SK-N-SH treated with all-trans-retinoic acid at 6 μM for 48 hours (cell line): ENCODE measurements around the gene SCNN1B.

Experiments
- ATAC-seq: fragments of 200-7000 bp; cut with Tn5 transposase; 3 replicates; pipeline ENCODE4 v1.9.1; 2020; ENCODE audit warnings: mild to moderate bottlenecking, moderate library complexity
- ARNTL ChIP-seq: fragments of 450-650 bp; formaldehyde crosslinking; IDR thresholded peaks from 2 replicates; pipeline ENCODE4 v1.5.0; 2020; ENCODE audit warnings: low read depth, mild to moderate bottlenecking, moderate library complexity, borderline replicate concordance
- BACH2 ChIP-seq: fragments of 250-450 bp; sonication (Bioruptor Pico); IDR thresholded peaks from 2 replicates; pipeline ENCODE4 v1.9.0; 2021; ENCODE audit warnings: mild to moderate bottlenecking, borderline replicate concordance
- CSDC2 ChIP-seq: fragments of 250-450 bp; sonication (Bioruptor Pico); IDR thresholded peaks from 2 replicates; pipeline ENCODE4 v1.5.0; 2020; ENCODE audit warnings: mild to moderate bottlenecking, moderate library complexity
- ESRRG ChIP-seq: fragments of 250-450 bp; sonication (Bioruptor Pico); IDR thresholded peaks from 2 replicates; pipeline ENCODE4 v1.6.1; 2021; ENCODE audit warnings: mild to moderate bottlenecking
- GLIS3 ChIP-seq: fragments of 250-450 bp; sonication (Bioruptor Pico); IDR thresholded peaks from 2 replicates; pipeline ENCODE4 v1.5.0; 2020; ENCODE audit warnings: mild to moderate bottlenecking, moderate library complexity
- ISL1 ChIP-seq: fragments of 250-450 bp; sonication (Bioruptor Pico); IDR thresholded peaks from 2 replicates; pipeline ENCODE4 v2.1.2; 2022; ENCODE audit warnings: mild to moderate bottlenecking, moderate library complexity
- OSR1 ChIP-seq: fragments of 250-450 bp; sonication (Bioruptor Pico); IDR thresholded peaks from 2 replicates; pipeline ENCODE4 v1.8.0; 2022; ENCODE audit warnings: moderate library complexity, mild to moderate bottlenecking, inconsistent platforms
- PPARA ChIP-seq: fragments of 250-450 bp; sonication (Bioruptor Pico); IDR thresholded peaks from 2 replicates; pipeline ENCODE4 v1.5.0; 2020; ENCODE audit warnings: mild to moderate bottlenecking, borderline replicate concordance
- RARB ChIP-seq: fragments of 250-450 bp; sonication (Bioruptor Pico); IDR thresholded peaks from 2 replicates; pipeline ENCODE4 v1.8.0; 2021; ENCODE audit warnings: mild to moderate bottlenecking, moderate library complexity
- TCF4 ChIP-seq: fragments of 250-450 bp; sonication (Bioruptor Pico); IDR thresholded peaks from 2 replicates; pipeline ENCODE4 v1.8.0; 2021; ENCODE audit warnings: mild to moderate bottlenecking, moderate library complexity, borderline replicate concordance
- TOX ChIP-seq: fragments of 250-450 bp; sonication (Bioruptor Pico); IDR thresholded peaks from 2 replicates; pipeline ENCODE4 v1.8.0; 2021; ENCODE audit warnings: mild to moderate bottlenecking, moderate library complexity, borderline replicate concordance
- ZC3H10 ChIP-seq: fragments of 250-450 bp; sonication (Bioruptor Pico); IDR thresholded peaks from 2 replicates; pipeline ENCODE4 v1.5.1; 2021; ENCODE audit warnings: mild to moderate bottlenecking, moderate library complexity
- ZFP3 ChIP-seq: fragments of 250-450 bp; sonication (Bioruptor Pico); IDR thresholded peaks from 2 replicates; pipeline ENCODE4 v1.5.0; 2020; ENCODE audit warnings: mild to moderate bottlenecking, moderate library complexity
- ZFP30 ChIP-seq: fragments of 450-650 bp; formaldehyde crosslinking; IDR thresholded peaks from 2 replicates; pipeline ENCODE4 v1.5.0; 2022; ENCODE audit warnings: mild to moderate bottlenecking, moderate library complexity
- ZNF565 ChIP-seq: fragments of 450-650 bp; formaldehyde crosslinking; conservative IDR thresholded peaks from 2 replicates; pipeline ENCODE4 v1.5.0; 2020; ENCODE audit warnings: low read depth, mild to moderate bottlenecking, moderate library complexity
- ZNF8 ChIP-seq: fragments of 450-650 bp; formaldehyde crosslinking; IDR thresholded peaks from 2 replicates; pipeline ENCODE4 v1.5.0; 2020; ENCODE audit warnings: mild to moderate bottlenecking, moderate library complexity
- TF ChIP-seq, protein P1 (sequence below): fragments of 250-450 bp; sonication (Bioruptor Pico); IDR thresholded peaks from 2 replicates; pipeline ENCODE4 v1.8.0; 2020; ENCODE audit warnings: mild to moderate bottlenecking, moderate library complexity, borderline replicate concordance
- TF ChIP-seq, protein P2 (sequence below): fragments of 250-450 bp; sonication (Bioruptor Pico); IDR thresholded peaks from 2 replicates; pipeline ENCODE4 v1.5.1; 2021; ENCODE audit warnings: mild to moderate bottlenecking, moderate library complexity
- TF ChIP-seq, protein P3 (sequence below): fragments of 250-450 bp; sonication (Bioruptor Pico); IDR thresholded peaks from 2 replicates; pipeline ENCODE4 v1.5.0; 2020; ENCODE audit warnings: mild to moderate bottlenecking, moderate library complexity
- TF ChIP-seq, protein P4 (sequence below): fragments of 250-450 bp; sonication (Bioruptor Pico); IDR thresholded peaks from 2 replicates; pipeline ENCODE4 v1.8.0; 2021; ENCODE audit warnings: low read depth, mild to moderate bottlenecking, moderate library complexity, borderline replicate concordance

The SCNN1B gene

DNA sequence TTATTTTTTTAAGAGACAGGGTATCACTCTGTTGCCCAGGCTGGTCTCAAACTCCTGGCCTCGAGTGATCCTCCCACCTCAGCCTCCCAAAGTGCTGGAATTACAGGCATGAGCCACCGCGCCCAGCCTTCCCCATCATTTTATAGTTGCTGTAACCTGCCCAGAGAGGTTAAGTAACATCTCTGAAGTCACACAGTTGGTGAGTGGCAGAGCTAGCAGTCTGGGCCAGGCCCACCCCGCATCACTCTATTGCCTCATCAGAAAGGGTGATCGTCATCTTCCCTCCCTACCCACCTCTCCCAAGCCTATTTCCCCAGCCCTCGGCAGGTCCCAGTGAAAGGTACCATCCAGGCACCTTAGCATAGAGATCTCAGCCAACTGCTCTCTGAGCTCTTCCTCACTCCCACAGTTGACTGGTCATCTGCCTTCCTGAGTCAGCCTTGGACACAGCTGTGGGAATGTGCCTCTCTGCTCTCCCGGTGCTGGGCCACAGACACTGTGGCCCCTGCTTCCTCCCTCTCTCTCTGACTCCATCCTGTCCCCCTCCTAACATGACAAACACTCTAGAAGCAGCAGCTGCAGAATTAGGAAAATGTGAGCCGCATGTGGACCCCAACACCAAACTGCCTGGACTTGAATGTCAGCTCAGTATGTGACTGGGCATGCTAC is 57.1 kb downstream of the SCNN1B start:
- TF ChIP-seq GLIS3 (CRISPR knock-in tag) = no peak
- TF ChIP-seq RARB (CRISPR knock-in tag) = no peak
- no peak for TF ChIP-seq ARNTL (CRISPR knock-in tag)
- TF ChIP-seq, protein P1, sequence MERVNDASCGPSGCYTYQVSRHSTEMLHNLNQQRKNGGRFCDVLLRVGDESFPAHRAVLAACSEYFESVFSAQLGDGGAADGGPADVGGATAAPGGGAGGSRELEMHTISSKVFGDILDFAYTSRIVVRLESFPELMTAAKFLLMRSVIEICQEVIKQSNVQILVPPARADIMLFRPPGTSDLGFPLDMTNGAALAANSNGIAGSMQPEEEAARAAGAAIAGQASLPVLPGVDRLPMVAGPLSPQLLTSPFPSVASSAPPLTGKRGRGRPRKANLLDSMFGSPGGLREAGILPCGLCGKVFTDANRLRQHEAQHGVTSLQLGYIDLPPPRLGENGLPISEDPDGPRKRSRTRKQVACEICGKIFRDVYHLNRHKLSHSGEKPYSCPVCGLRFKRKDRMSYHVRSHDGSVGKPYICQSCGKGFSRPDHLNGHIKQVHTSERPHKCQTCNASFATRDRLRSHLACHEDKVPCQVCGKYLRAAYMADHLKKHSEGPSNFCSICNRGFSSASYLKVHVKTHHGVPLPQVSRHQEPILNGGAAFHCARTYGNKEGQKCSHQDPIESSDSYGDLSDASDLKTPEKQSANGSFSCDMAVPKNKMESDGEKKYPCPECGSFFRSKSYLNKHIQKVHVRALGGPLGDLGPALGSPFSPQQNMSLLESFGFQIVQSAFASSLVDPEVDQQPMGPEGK (CRISPR knock-in tag) = no peak
- TF ChIP-seq TCF4 (CRISPR knock-in tag) = no peak
- no peak for TF ChIP-seq BACH2 (CRISPR knock-in tag)
- TF ChIP-seq ISL1 (CRISPR knock-in tag) = no peak
- TF ChIP-seq, protein P2, sequence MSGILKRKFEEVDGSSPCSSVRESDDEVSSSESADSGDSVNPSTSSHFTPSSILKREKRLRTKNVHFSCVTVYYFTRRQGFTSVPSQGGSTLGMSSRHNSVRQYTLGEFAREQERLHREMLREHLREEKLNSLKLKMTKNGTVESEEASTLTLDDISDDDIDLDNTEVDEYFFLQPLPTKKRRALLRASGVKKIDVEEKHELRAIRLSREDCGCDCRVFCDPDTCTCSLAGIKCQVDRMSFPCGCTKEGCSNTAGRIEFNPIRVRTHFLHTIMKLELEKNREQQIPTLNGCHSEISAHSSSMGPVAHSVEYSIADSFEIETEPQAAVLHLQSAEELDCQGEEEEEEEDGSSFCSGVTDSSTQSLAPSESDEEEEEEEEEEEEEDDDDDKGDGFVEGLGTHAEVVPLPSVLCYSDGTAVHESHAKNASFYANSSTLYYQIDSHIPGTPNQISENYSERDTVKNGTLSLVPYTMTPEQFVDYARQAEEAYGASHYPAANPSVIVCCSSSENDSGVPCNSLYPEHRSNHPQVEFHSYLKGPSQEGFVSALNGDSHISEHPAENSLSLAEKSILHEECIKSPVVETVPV (CRISPR knock-in tag) = no peak
- TF ChIP-seq ZNF565 (CRISPR knock-in tag) = no peak
- no peak for TF ChIP-seq TOX (CRISPR knock-in tag)
- TF ChIP-seq PPARA (CRISPR knock-in tag) = no peak
- TF ChIP-seq, all 23 proteins: peak for 0
- no peak for ATAC-seq

DNA sequence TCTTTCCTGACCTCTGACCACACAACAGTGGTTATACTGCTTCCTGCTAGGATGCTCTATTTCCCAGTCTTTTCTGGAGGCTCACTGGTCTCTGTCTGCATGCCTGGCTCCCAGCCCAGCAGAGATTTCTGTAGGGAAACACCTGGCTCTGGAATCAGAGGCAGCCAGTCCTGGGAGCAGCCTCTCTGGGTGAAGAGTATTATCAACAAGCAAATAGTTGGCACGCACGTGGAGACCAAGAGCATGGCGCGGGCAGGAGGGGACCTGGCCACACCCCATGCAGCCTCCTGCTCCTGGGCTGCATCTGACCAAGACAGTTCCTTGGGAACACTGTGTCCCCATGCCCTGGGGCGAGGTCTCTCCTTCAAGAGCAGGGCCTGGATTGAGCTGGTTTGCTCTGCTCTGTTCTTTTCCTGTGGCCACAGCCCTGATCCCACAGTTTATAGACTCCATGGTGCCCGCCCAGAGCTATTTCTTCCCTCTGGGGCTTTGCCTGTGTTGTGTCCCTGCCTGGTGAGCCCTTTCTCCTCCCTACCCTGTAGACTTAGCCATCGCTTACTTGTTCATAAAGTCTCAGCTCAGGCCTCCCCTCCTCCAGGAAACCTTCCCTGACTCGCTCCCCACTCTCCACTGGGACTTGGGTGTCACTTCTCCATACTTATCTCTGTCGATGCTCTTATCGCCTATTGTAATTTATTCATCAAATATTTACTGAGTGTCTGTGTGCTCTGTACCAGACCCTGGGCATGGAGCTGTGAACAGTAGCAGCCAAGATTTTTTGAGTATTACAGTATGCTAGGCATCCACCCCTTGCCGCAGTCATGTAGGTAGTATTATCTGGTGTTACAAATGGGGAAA is 60.6 kb downstream of the SCNN1B start:
- no peak for ATAC-seq
- TF ChIP-seq ZNF8 (CRISPR knock-in tag) (no peak), CSDC2 (CRISPR knock-in tag) (no peak), ISL1 (CRISPR knock-in tag) (no peak), ESRRG (CRISPR knock-in tag) (no peak), ZFP30 (no peak), TOX (CRISPR knock-in tag) (no peak), ARNTL (CRISPR knock-in tag) (no peak), TCF4 (CRISPR knock-in tag) (no peak), BACH2 (CRISPR knock-in tag) (no peak), GLIS3 (CRISPR knock-in tag) (no peak), ZC3H10 (no peak), RARB (CRISPR knock-in tag) (no peak), OSR1 (CRISPR knock-in tag) (no peak), ZFP3 (CRISPR knock-in tag) (no peak), ZNF565 (CRISPR knock-in tag) (no peak)
- TF ChIP-seq, protein P3, sequence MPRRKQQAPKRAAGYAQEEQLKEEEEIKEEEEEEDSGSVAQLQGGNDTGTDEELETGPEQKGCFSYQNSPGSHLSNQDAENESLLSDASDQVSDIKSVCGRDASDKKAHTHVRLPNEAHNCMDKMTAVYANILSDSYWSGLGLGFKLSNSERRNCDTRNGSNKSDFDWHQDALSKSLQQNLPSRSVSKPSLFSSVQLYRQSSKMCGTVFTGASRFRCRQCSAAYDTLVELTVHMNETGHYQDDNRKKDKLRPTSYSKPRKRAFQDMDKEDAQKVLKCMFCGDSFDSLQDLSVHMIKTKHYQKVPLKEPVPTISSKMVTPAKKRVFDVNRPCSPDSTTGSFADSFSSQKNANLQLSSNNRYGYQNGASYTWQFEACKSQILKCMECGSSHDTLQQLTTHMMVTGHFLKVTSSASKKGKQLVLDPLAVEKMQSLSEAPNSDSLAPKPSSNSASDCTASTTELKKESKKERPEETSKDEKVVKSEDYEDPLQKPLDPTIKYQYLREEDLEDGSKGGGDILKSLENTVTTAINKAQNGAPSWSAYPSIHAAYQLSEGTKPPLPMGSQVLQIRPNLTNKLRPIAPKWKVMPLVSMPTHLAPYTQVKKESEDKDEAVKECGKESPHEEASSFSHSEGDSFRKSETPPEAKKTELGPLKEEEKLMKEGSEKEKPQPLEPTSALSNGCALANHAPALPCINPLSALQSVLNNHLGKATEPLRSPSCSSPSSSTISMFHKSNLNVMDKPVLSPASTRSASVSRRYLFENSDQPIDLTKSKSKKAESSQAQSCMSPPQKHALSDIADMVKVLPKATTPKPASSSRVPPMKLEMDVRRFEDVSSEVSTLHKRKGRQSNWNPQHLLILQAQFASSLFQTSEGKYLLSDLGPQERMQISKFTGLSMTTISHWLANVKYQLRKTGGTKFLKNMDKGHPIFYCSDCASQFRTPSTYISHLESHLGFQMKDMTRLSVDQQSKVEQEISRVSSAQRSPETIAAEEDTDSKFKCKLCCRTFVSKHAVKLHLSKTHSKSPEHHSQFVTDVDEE = no peak
- TF ChIP-seq, protein P4, sequence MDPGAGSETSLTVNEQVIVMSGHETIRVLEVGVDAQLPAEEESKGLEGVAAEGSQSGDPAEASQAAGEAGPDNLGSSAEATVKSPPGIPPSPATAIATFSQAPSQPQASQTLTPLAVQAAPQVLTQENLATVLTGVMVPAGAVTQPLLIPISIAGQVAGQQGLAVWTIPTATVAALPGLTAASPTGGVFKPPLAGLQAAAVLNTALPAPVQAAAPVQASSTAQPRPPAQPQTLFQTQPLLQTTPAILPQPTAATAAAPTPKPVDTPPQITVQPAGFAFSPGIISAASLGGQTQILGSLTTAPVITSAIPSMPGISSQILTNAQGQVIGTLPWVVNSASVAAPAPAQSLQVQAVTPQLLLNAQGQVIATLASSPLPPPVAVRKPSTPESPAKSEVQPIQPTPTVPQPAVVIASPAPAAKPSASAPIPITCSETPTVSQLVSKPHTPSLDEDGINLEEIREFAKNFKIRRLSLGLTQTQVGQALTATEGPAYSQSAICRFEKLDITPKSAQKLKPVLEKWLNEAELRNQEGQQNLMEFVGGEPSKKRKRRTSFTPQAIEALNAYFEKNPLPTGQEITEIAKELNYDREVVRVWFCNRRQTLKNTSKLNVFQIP = no peak
- TF ChIP-seq, protein P1 (CRISPR knock-in tag) = no peak
- TF ChIP-seq, protein P2 (CRISPR knock-in tag) = no peak
